ENCODE measurements around the gene CELF2.

Gene CELF2

GRCh38 chr10:11301571-11302111 is 284.0 kb downstream of the CELF2 start:
- TF ChIP-seq ZNF70 (CRISPR knock-in tag; IDR thresholded peaks at IDR 0.05) (no peak), ZNF8 (CRISPR knock-in tag; IDR thresholded peaks at IDR 0.05) (no peak), ZC3H10 (CRISPR knock-in tag; IDR thresholded peaks at IDR 0.05) (no peak), CSRNP3 (CRISPR knock-in tag; IDR thresholded peaks at IDR 0.05) (no peak), RARB (CRISPR knock-in tag; IDR thresholded peaks at IDR 0.05) (no peak), ESRRG (CRISPR knock-in tag; IDR thresholded peaks at IDR 0.05) (no peak), CSDC2 (CRISPR knock-in tag; IDR thresholded peaks at IDR 0.05) (no peak), GLIS3 (CRISPR knock-in tag; IDR thresholded peaks at IDR 0.05) (no peak), TSHZ2 (CRISPR knock-in tag; IDR thresholded peaks at IDR 0.05) (no peak), POU6F1 (CRISPR knock-in tag; IDR thresholded peaks at IDR 0.05; ENCODE audit: borderline replicate concordance, low read depth) (no peak), ISL1 (CRISPR knock-in tag; IDR thresholded peaks at IDR 0.05) (no peak), SNAI2 (CRISPR knock-in tag; IDR thresholded peaks at IDR 0.05) (no peak), ARNTL (CRISPR knock-in tag; IDR thresholded peaks at IDR 0.05; ENCODE audit: borderline replicate concordance, low read depth) (no peak), CREB5 (CRISPR knock-in tag; IDR thresholded peaks at IDR 0.05; ENCODE audit: low read depth) (no peak)

GRCh38 chr10:11302181-11302580 is 284.5 kb downstream of the CELF2 start:
- TF ChIP-seq ZFP3 (CRISPR knock-in tag; IDR thresholded peaks at IDR 0.05), result no peak
- TF ChIP-seq CSDC2 (CRISPR knock-in tag; IDR thresholded peaks at IDR 0.05), result no peak
- TF ChIP-seq SNAI2 (CRISPR knock-in tag; IDR thresholded peaks at IDR 0.05), result no peak
- TF ChIP-seq RARB (CRISPR knock-in tag; IDR thresholded peaks at IDR 0.05), result no peak
- no peak for ATAC-seq

More at GRCh38 chr10:11301571-11302111, 284.0 kb downstream of the CELF2 start:
- ATAC-seq, result no peak

GRCh38 chr10:11303361-11304170 is 285.9 kb downstream of the CELF2 start:
- no peak for ATAC-seq
- no peak for TF ChIP-seq BACH2 (CRISPR knock-in tag; IDR thresholded peaks at IDR 0.05; ENCODE audit: borderline replicate concordance)
- no peak for TF ChIP-seq CSRNP3 (CRISPR knock-in tag; IDR thresholded peaks at IDR 0.05)
- no peak for TF ChIP-seq CSDC2 (CRISPR knock-in tag; IDR thresholded peaks at IDR 0.05)
- no peak for TF ChIP-seq TOX (CRISPR knock-in tag; IDR thresholded peaks at IDR 0.05; ENCODE audit: borderline replicate concordance)
- no peak for TF ChIP-seq PPARA (CRISPR knock-in tag; IDR thresholded peaks at IDR 0.05; ENCODE audit: borderline replicate concordance)
- no peak for TF ChIP-seq ZFP30 (CRISPR knock-in tag; IDR thresholded peaks at IDR 0.05)
- TF ChIP-seq ISL1 (CRISPR knock-in tag; IDR thresholded peaks at IDR 0.05), result no peak

Measured in SK-N-SH treated with all-trans-retinoic acid at 6 μM for 48 hours (cell line).